Adrenal gland (tissue), 12 donors: Measurements from ENCODE around the gene GRHPR. TPM values are rescaled to one million over a fixed set of nuclear protein-coding genes. Genes with fewer than 3 reads are reported as not detected.

Experiments
- DNase-seq, 7 donors: peaks; one replicate each; pipeline ENCODE4 v3.0.0-alpha.2; 2019 to 2020
- H3K27ac ChIP-seq, 5 donors: fragments of 200-600 bp; sonication (generic) in 4 of 5; 1 replicate in 3 of 5; 2 replicates in 2 of 5; pipeline versions ENCODE4 v1.5.1 to v1.8.0; 2016 to 2020; ENCODE audit warnings: mild to moderate bottlenecking in 1 of 5
- H3K27me3 ChIP-seq: fragments of 200-600 bp; 2 replicates; pipeline ENCODE4 v1.8.0; 2021
- H3K36me3 ChIP-seq, 2 donors: fragments of 200-600 bp; replicated peaks in 1 of 2; 1 replicate in 1 of 2; 2 replicates in 1 of 2; pipeline versions ENCODE4 v1.5.1 to v1.8.0; 2018 to 2022
- H3K4me1 ChIP-seq, 2 donors: fragments of 200-600 bp; replicated peaks in 1 of 2; 1 replicate in 1 of 2; 2 replicates in 1 of 2; pipeline versions ENCODE4 v1.5.1 to v1.8.0; 2018 to 2021
- H3K4me3 ChIP-seq, 4 donors: fragments of 200-600 bp; sonication (generic) in 3 of 4; one replicate each; pipeline ENCODE4 v1.5.1; 2016 to 2018
- H3K9me3 ChIP-seq, 3 donors: fragments of 200-600 bp; sonication (generic) in 1 of 3; replicated peaks in 1 of 3; 1 replicate in 2 of 3; 2 replicates in 1 of 3; pipeline versions ENCODE4 v1.5.1 to v1.8.0; 2016 to 2021
- POLR2A ChIP-seq, 2 donors: fragments of 450-650 bp; IDR thresholded peaks; one replicate each; pipeline ENCODE4 v1.6.1; 2017; ENCODE audit warnings: antibody characterized with exemption in 2 of 2, mild to moderate bottlenecking in 2 of 2, moderate library complexity in 1 of 2
- WGBS, 4 donors: extraction: QIAGEN DNeasy Blood & Tissue Kit in 2 of 4; methylation state at CpG; one replicate each; pipeline versions ENCODE4 v1.1.5 to v1.1.7; 2013 to 2017; 5-methylcytosine and 5-hydroxymethylcytosine counted together
- intact Hi-C, 2 donors: fragments of 100-400 bp; cut with DNase I; formaldehyde crosslinking; loops; one replicate each; pipeline versions ENCODE4 v1.14.1 to v1.15.0; 2022 to 2023
- polyA plus RNA-seq, 3 donors: library from polyadenylated mRNA; stranded (reverse); fragments of 200-250 nt in 2 of 3; fragments of 350-450 nt in 1 of 3; fragmentation: Illumina TruSeq in 1 of 3; extraction: RNeasy Lipid Tissue Mini Kit (QIAGEN cat#74804) in 1 of 3; gene quantifications; one replicate each; pipeline ENCODE4 v1.2.3, GENCODE V29; 2013 to 2014
- total RNA-seq, 9 donors: library from RNA; depleted of rRNA in 4 of 9; stranded (reverse); fragments of >200 nt in 4 of 9; fragments of 120-200 nt in 1 of 9; fragmentation: NEBNext Ultra II Directional in 1 of 9; extraction: Animal tissue kit (Norgen Biotek cat#: 25700) in 1 of 9; gene quantifications; one replicate each; pipeline versions ENCODE4 v1.1.0 to v1.2.4, GENCODE V29; 2013 to 2023
- TF ChIP-seq, protein P1 (sequence below), 6 experiments: fragments of 450-650 bp in 4 of 6; fragments of 200-600 bp in 2 of 6; sonication (generic) in 1 of 6; IDR thresholded peaks; 1 replicate in 5 of 6; 2 replicates in 1 of 6; pipeline versions ENCODE4 v1.5.1 to v1.8.0; 2016 to 2021; ENCODE audit warnings: antibody characterized with exemption in 6 of 6, mild to moderate bottlenecking in 2 of 6, moderate library complexity in 1 of 6
- donor health status: healthy with polysubstance abuse.
- donor health status: Bipolar disorder and iron deficiency.
- donor health status: DM: yes; HTN: yes; CAD: no.
- donor health status: DM: no; HTN: no; CAD: no.
- donor health status: DM: no; HTN: no; CAD: no.
- donor health status: DM: yes; HTN: yes; CAD: no.

Gene GRHPR
- total and polyA plus RNA-seq, 12 donors = 83.3 to 434 (median 230) TPM

DNA sequence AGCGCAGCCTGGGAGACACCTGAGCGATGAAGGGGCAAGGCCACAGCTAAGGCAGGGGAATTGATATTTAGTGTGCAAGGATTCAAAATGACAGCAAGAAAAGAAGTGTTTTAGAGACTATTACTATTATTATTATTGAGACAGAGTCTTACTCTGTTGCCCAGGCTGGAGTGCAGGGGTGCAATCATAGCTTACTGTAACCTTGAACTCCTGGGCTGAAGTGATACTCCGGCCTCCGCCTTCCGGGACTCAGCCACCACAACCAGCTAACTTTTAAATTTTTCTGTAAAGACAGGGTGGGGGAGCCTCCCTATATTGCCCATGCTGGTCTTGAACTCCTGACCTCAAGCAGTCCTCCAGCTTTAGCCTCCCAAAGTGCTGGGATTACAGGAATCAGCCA, 3.3 kb upstream of the GRHPR start:
- Histone ChIP-seq H3K4me1 (peaks cover 20% of the 10 kb centered on the region in 2 donors), H3K27ac (no peak overlapping the region), H3K27me3 (no peaks in the 10 kb centered on the region), H3K4me3 (no peak overlapping the region), H3K9me3 (no peaks in the 10 kb centered on the region), H3K36me3 (no peaks in the 10 kb centered on the region)
- intact Hi-C loops = no loop called here
- DNase-seq = no peak
- 68 to 83% (median 74%) methylated on average over 5 of the region's 5 CpGs for WGBS, 4 donors
- TF ChIP-seq POLR2A (IDR thresholded peaks at IDR 0.05) = no peak
- TF ChIP-seq, protein P1, sequence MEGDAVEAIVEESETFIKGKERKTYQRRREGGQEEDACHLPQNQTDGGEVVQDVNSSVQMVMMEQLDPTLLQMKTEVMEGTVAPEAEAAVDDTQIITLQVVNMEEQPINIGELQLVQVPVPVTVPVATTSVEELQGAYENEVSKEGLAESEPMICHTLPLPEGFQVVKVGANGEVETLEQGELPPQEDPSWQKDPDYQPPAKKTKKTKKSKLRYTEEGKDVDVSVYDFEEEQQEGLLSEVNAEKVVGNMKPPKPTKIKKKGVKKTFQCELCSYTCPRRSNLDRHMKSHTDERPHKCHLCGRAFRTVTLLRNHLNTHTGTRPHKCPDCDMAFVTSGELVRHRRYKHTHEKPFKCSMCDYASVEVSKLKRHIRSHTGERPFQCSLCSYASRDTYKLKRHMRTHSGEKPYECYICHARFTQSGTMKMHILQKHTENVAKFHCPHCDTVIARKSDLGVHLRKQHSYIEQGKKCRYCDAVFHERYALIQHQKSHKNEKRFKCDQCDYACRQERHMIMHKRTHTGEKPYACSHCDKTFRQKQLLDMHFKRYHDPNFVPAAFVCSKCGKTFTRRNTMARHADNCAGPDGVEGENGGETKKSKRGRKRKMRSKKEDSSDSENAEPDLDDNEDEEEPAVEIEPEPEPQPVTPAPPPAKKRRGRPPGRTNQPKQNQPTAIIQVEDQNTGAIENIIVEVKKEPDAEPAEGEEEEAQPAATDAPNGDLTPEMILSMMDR (IDR thresholded peaks at IDR 0.05) = no peak

DNA sequence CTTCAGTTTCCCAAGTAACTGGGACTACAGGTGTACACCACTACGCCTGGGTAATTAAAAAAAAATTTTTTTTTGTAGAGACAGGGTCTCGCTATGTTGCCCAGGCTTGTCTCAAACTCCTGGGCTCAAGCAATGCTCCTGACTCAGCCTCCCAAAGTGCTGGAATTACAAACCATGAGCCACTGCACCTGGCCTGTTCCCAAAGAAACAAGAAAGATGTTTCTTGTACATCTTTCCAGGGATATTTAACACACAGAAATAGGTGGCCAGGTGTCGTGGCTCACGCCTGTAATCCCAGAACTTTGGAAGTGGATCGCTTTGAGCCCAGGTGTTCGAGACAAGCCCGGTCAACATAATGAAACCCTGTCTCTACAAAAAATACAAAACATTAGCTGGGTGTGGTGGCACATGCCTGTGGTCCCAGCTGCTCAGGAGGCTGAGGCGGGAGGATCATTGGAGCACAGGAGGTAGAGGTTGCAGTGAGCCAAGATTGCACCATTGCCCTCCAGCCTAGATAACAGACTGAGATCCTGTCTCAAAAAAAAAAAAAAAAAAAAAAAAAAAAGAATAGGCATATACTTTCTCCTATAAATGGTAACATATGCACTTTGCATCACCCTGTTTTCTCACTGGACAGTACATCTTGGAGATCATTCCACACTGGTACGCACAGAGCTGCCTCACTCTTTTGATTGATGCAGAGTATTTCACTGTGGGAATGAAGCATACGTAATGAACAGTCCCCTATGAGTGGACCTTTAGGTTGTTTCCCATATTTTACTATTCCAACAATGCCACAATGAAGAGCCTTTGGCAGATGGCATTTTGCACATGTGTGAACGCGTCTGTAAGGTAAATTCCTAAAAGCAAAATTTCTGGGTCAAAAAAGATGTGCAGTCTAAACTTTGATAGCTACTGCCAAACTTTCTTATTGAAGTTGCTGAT, 2.0 kb upstream of the GRHPR start:
- intact Hi-C loops = no loop called here
- Histone ChIP-seq H3K36me3 (no peaks in the 10 kb centered on the region), H3K27ac (no peak overlapping the region), H3K4me3 (no peak overlapping the region), H3K9me3 (no peaks in the 10 kb centered on the region), H3K4me1 (peaks cover 32 to 33% of the 10 kb centered on the region in 2 donors), H3K27me3 (no peaks in the 10 kb centered on the region)
- 85 to 95% (median 88%) methylated on average over 12 of the region's 12 CpGs for WGBS, 4 donors
- no peak for DNase-seq
- TF ChIP-seq POLR2A (IDR thresholded peaks at IDR 0.05) = no peak
- TF ChIP-seq, protein P1 (IDR thresholded peaks at IDR 0.05) = no peak

DNA sequence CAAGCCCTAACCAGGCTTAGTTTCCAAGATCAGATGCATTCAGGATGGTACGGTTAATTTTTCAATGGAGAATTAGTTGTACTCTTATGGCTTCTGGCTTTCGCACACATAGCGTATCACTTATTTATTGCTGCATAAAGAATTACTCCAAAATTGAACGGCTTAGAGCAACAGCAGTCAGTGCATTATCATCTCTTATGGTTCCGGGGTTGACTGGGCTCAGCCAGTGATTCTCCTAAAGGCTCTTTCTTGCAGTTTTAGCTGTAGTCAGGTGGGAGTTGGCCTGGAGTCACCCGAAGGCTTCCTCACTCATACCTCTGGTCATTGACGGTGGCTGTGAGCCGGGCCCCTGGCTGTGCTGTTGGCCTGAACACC, 595 bp upstream of the GRHPR start:
- intact Hi-C loops = no loop called here
- Histone ChIP-seq H3K27ac (peak overlapping the region; percentile 81 to 96 (median 95)), H3K9me3 (no peaks in the 10 kb centered on the region), H3K36me3 (peaks cover 0 to 9% of the 10 kb centered on the region in 2 donors), H3K4me1 (peaks cover 35 to 44% of the 10 kb centered on the region in 2 donors), H3K27me3 (no peaks in the 10 kb centered on the region), H3K4me3 (peak overlapping the region in 1 of 4 donors; percentile 91)
- WGBS, 4 donors = 57 to 63% (median 58%) methylated on average over 8 of the region's 8 CpGs
- TF ChIP-seq POLR2A (IDR thresholded peaks at IDR 0.05) = no peak
- TF ChIP-seq, protein P1 (IDR thresholded peaks at IDR 0.05) = no peak
- DNase-seq = peak in 5 of 7 donors; percentile 71 to 89 (median 83)

DNA sequence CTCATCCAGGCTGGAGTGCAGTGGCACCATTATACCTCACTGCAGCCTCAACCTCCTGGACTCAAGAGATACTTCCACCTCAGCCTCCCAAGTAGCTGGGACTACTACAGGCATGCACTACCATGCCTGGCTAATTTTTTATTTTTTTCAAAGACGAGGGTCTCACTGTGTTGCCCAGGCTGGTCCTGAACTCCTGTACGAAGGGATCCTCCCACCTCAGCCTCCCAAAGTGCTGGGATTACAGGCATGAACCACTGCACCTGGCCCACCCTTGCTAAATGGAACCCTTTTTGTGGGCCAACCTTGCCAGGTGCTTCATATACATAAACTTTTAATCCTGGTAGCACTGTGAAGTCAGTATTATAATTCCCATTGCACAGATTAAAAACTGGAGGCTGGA, 1.0 kb downstream of the GRHPR start:
- no peaks in the 10 kb centered on the region for H3K27me3 ChIP-seq
- no peaks in the 10 kb centered on the region for H3K9me3 ChIP-seq
- H3K27ac ChIP-seq = peak overlapping the region in 4 of 5 donors; percentile 81 to 96 (median 93)
- intact Hi-C loops = no loop called here
- WGBS, 4 donors = 29 to 47% (median 34%) methylated on average over 2 of the region's 2 CpGs
- DNase-seq = no peak
- H3K4me1 ChIP-seq = peaks cover 35 to 44% of the 10 kb centered on the region in 2 donors
- TF ChIP-seq, protein P1 (IDR thresholded peaks at IDR 0.05) = no peak
- TF ChIP-seq POLR2A (IDR thresholded peaks at IDR 0.05) = no peak
- peak overlapping the region in 2 of 4 donors; percentile 77 to 91 for H3K4me3 ChIP-seq
- H3K36me3 ChIP-seq = peaks cover 0 to 25% of the 10 kb centered on the region in 2 donors
